Loucy (cell line): ENCODE data around the gene CDC42BPA.

Source experiments
- H2AFZ ChIP-seq: fragments of 200-600 bp; sonication (generic); 2 replicates; pipeline ENCODE4 v1.6.0; 2016; ENCODE audit warnings: antibody characterized with exemption, mild to moderate bottlenecking, low read length, moderate library complexity
- H3F3A ChIP-seq: fragments of 200-600 bp; 2 replicates; pipeline ENCODE4 v1.6.0; 2016; ENCODE audit warnings: antibody characterized with exemption, low read depth, mild to moderate bottlenecking
- H3K27me3 ChIP-seq: fragments of 200-600 bp; sonication (generic); 2 replicates; pipeline ENCODE4 v1.6.1; 2014; ENCODE audit warnings: low read length, mild to moderate bottlenecking; ENCODE audit not compliant: insufficient read depth, poor library complexity, severe bottlenecking
- H3K36me3 ChIP-seq: fragments of 200-600 bp; sonication (generic); 2 replicates; pipeline ENCODE4 v1.6.1; 2016; ENCODE audit warnings: low read length; ENCODE audit not compliant: insufficient read depth
- H3K4me1 ChIP-seq: fragments of 200-600 bp; sonication (generic); 2 replicates; pipeline ENCODE4 v1.5.1; 2014; ENCODE audit warnings: low read length, mild to moderate bottlenecking; ENCODE audit not compliant: insufficient read depth, poor library complexity, severe bottlenecking
- H3K4me2 ChIP-seq: fragments of 200-600 bp; sonication (generic); 2 replicates; pipeline ENCODE4 v1.6.0; 2014; ENCODE audit warnings: antibody characterized with exemption, low read length, low read depth, mild to moderate bottlenecking; ENCODE audit not compliant: poor library complexity, severe bottlenecking
- H3K4me3 ChIP-seq: fragments of 200-600 bp; sonication (generic); 2 replicates; pipeline ENCODE4 v1.5.1; 2014; ENCODE audit warnings: low read length, mild to moderate bottlenecking, mixed read lengths; ENCODE audit not compliant: poor library complexity, severe bottlenecking
- H3K79me2 ChIP-seq: fragments of 200-600 bp; sonication (generic); 2 replicates; pipeline ENCODE4 v1.6.1; 2014; ENCODE audit warnings: low read length; ENCODE audit not compliant: insufficient read depth
- H3K9ac ChIP-seq: fragments of 200-600 bp; sonication (generic); 2 replicates; pipeline ENCODE4 v1.6.0; 2014; ENCODE audit warnings: mild to moderate bottlenecking, low read depth, low read length, moderate library complexity; ENCODE audit not compliant: poor library complexity, severe bottlenecking
- H3K9me2 ChIP-seq: fragments of 200-600 bp; sonication (generic); replicated peaks from 2 replicates; pipeline ENCODE4 v1.6.1; 2016; ENCODE audit warnings: low read depth, low read length, mixed read lengths
- H3K9me3 ChIP-seq: fragments of 200-600 bp; sonication (generic); 2 replicates; pipeline ENCODE4 v1.6.1; 2014; ENCODE audit warnings: mild to moderate bottlenecking, antibody characterized with exemption, low read length, low read depth; ENCODE audit not compliant: insufficient read depth
- H4K20me1 ChIP-seq: fragments of 200-600 bp; sonication (generic); 2 replicates; pipeline ENCODE4 v1.6.0; 2014; ENCODE audit warnings: antibody characterized with exemption, low read length, mild to moderate bottlenecking; ENCODE audit not compliant: insufficient read depth, poor library complexity, severe bottlenecking
- CTCF ChIP-seq: fragments of 200-600 bp; sonication (generic); conservative IDR thresholded peaks from 2 replicates; pipeline ENCODE4 v1.5.1; 2014; ENCODE audit warnings: mild to moderate bottlenecking, antibody characterized with exemption, low read length
- EZH2phosphoT487 ChIP-seq: fragments of 200-600 bp; IDR thresholded peaks from 2 replicates; pipeline ENCODE4 v1.6.1; 2018; ENCODE audit warnings: antibody characterized with exemption, mild to moderate bottlenecking, moderate library complexity, borderline replicate concordance

CDC42BPA gene

GRCh38 chr1:227010645-227011044 lies 307.6 kb downstream of the CDC42BPA start:
- no peak overlapping the region for H2AFZ ChIP-seq
- no peak overlapping the region for H3K9ac ChIP-seq
- H3K9me3 ChIP-seq = no peaks in the 10 kb centered on the region
- H3K9me2 ChIP-seq = no peaks in the 10 kb centered on the region
- no peaks in the 10 kb centered on the region for H3K79me2 ChIP-seq
- H3F3A ChIP-seq = no peaks in the 10 kb centered on the region
- H3K4me2 ChIP-seq = no peak overlapping the region
- no peaks in the 10 kb centered on the region for H3K27me3 ChIP-seq
- no peaks in the 10 kb centered on the region for H3K36me3 ChIP-seq
- no peak overlapping the region for H3K4me3 ChIP-seq
- no peaks in the 10 kb centered on the region for H4K20me1 ChIP-seq
- no peaks in the 10 kb centered on the region for H3K4me1 ChIP-seq
- TF ChIP-seq CTCF (no peak), EZH2phosphoT487 (no peak)

- H3K9me2 ChIP-seq = no peaks in the 10 kb centered on the region
- no peaks in the 10 kb centered on the region for H3K4me1 ChIP-seq
- no peak overlapping the region for H3K9ac ChIP-seq
- no peak overlapping the region for H2AFZ ChIP-seq
- TF ChIP-seq CTCF (no peak), EZH2phosphoT487 (no peak)
- H3K4me3 ChIP-seq = no peak overlapping the region
- no peaks in the 10 kb centered on the region for H4K20me1 ChIP-seq
- H3F3A ChIP-seq = no peaks in the 10 kb centered on the region
- no peaks in the 10 kb centered on the region for H3K79me2 ChIP-seq
- no peaks in the 10 kb centered on the region for H3K9me3 ChIP-seq
- no peak overlapping the region for H3K4me2 ChIP-seq
- H3K36me3 ChIP-seq = no peaks in the 10 kb centered on the region
- H3K27me3 ChIP-seq = no peaks in the 10 kb centered on the region
Observed at GRCh38 chr1:227009937-227010336, 308.4 kb downstream of the CDC42BPA start.

GRCh38 chr1:227006226-227006796 lies 312.0 kb downstream of the CDC42BPA start:
- Histone ChIP-seq H3K9me2 (no peaks in the 10 kb centered on the region), H2AFZ (no peak overlapping the region), H3K27me3 (no peaks in the 10 kb centered on the region), H3K4me2 (no peak overlapping the region), H3F3A (no peaks in the 10 kb centered on the region), H3K4me3 (no peak overlapping the region), H4K20me1 (no peaks in the 10 kb centered on the region), H3K9me3 (no peaks in the 10 kb centered on the region), H3K79me2 (no peaks in the 10 kb centered on the region), H3K4me1 (no peaks in the 10 kb centered on the region), H3K36me3 (no peaks in the 10 kb centered on the region), H3K9ac (no peak overlapping the region)
- TF ChIP-seq CTCF = no peak
- TF ChIP-seq EZH2phosphoT487 = no peak
